ENCODE data around the gene CUEDC1. TPM values are rescaled to one million over a fixed set of nuclear protein-coding genes. Genes with fewer than 3 reads are reported as not detected.
"Not testable (repeated sequence)": the region's sequence is repeated elsewhere in the genome, so short reads cannot be mapped to it uniquely, and the experiment has no call there.

CUEDC1 gene
- total RNA-seq, 1 donor: 2.5 TPM

- H3K4me3 ChIP-seq (ENCODE audit: low read length): no peak overlapping the region
- peaks cover 4% of the 10 kb centered on the region for H3K27me3 ChIP-seq (ENCODE audit: insufficient read depth, low read length)
- no peaks in the 10 kb centered on the region for H3K9me3 ChIP-seq (ENCODE audit: low read depth, low read length)
- peaks cover 3% of the 10 kb centered on the region for H3K4me1 ChIP-seq (ENCODE audit: insufficient read depth, low read length)
Observed at GRCh38 chr17:57925361-57925990, 29.7 kb downstream of the CUEDC1 start.

DNA sequence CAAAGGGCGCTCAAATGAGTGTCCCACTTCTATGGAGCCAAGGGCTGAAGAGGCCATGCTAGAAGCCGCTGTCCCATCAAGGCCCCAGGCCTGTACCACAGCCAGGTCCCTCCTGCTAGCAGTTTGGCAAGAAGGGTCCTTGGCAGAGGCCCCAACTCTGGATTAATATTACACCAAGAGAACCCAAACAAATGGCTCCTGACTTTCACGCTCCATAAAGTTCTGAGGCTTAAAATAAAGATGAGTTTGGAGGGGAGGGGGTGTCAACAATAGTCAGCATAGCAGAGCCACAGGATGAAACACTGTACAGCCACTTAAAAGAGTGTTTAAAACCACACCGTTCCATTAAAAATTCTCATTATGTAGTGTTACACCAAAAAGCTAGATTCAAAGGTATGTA is 30.5 kb downstream of the CUEDC1 start:
- Histone ChIP-seq H3K9me3 (ENCODE audit: low read depth, low read length) (no peaks in the 10 kb centered on the region), H3K27me3 (ENCODE audit: insufficient read depth, low read length) (peaks cover 4% of the 10 kb centered on the region), H3K4me1 (ENCODE audit: insufficient read depth, low read length) (peaks cover 3% of the 10 kb centered on the region), H3K4me3 (ENCODE audit: low read length) (no peak overlapping the region)

- Histone ChIP-seq H3K9me3 (ENCODE audit: low read depth, low read length) (no peaks in the 10 kb centered on the region), H3K4me3 (ENCODE audit: low read length) (no peak overlapping the region), H3K4me1 (ENCODE audit: insufficient read depth, low read length) (no peaks in the 10 kb centered on the region), H3K27me3 (ENCODE audit: insufficient read depth, low read length) (peaks cover 4% of the 10 kb centered on the region)
Observed at GRCh38 chr17:57923182-57923872, 31.9 kb downstream of the CUEDC1 start.

DNA sequence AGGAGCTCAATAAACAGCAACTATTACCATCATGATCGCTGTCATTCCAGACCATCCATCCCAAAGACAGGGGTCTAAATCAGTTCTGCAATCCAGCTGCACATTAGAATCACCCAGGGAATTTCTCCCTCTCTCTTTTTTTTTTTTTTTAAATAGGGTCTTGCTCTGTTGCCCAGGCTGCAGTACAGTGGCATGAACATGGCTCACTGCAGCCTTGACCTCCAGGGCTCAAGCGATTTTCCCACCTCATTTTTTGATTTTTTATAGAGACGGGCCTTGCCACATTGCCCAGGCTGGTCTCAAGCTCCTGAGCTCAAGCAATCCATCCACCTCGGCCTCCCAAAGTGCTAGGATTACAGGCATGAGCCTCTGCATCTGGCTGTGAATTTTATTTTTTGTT is 32.5 kb downstream of the CUEDC1 start:
- H3K27me3 ChIP-seq (ENCODE audit: insufficient read depth, low read length); H3K9me3 ChIP-seq (ENCODE audit: low read depth, low read length); H3K4me1 ChIP-seq (ENCODE audit: insufficient read depth, low read length); H3K4me3 ChIP-seq (ENCODE audit: low read length): not testable (repeated sequence)

GRCh38 chr17:57920916-57921703 is 34.1 kb downstream of the CUEDC1 start:
- no peak overlapping the region for H3K4me3 ChIP-seq (ENCODE audit: low read length)
- H3K4me1 ChIP-seq (ENCODE audit: insufficient read depth, low read length): no peaks in the 10 kb centered on the region
- H3K9me3 ChIP-seq (ENCODE audit: low read depth, low read length): no peaks in the 10 kb centered on the region
- no peaks in the 10 kb centered on the region for H3K27me3 ChIP-seq (ENCODE audit: insufficient read depth, low read length)

DNA sequence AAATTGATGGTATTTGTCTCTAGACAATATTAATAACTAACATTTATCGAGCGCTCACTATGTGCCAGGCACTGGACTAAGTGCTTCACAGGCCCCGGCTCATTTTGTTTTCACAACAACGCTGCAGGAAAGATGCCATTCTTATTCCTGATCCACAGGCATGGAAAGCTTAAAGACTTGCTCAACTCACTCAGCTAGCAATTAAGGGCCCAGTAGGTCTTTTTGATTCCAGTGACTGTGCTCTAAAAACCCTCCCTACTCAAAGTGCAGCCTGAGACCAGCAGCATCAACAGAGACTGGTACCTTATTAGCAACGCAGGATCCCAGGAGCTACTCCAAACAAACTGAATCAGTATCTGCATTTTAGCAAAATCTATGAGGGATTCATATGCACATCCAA is 35.3 kb downstream of the CUEDC1 start:
- Histone ChIP-seq H3K27me3 (ENCODE audit: insufficient read depth, low read length) (no peaks in the 10 kb centered on the region), H3K9me3 (ENCODE audit: low read depth, low read length) (no peaks in the 10 kb centered on the region), H3K4me3 (ENCODE audit: low read length) (no peak overlapping the region), H3K4me1 (ENCODE audit: insufficient read depth, low read length) (no peaks in the 10 kb centered on the region)

GRCh38 chr17:57918017-57918895 is 37.0 kb downstream of the CUEDC1 start:
- no peaks in the 10 kb centered on the region for H3K27me3 ChIP-seq (ENCODE audit: insufficient read depth, low read length)
- H3K4me1 ChIP-seq (ENCODE audit: insufficient read depth, low read length): no peaks in the 10 kb centered on the region
- H3K4me3 ChIP-seq (ENCODE audit: low read length): no peak overlapping the region
- H3K9me3 ChIP-seq (ENCODE audit: low read depth, low read length): no peaks in the 10 kb centered on the region

- Histone ChIP-seq H3K4me1 (ENCODE audit: insufficient read depth, low read length) (no peaks in the 10 kb centered on the region), H3K9me3 (ENCODE audit: low read depth, low read length) (no peaks in the 10 kb centered on the region), H3K27me3 (ENCODE audit: insufficient read depth, low read length) (no peaks in the 10 kb centered on the region), H3K4me3 (ENCODE audit: low read length) (no peak overlapping the region)
Observed at GRCh38 chr17:57916925-57917858, 38.0 kb downstream of the CUEDC1 start.

- Histone ChIP-seq H3K27me3 (ENCODE audit: insufficient read depth, low read length) (no peaks in the 10 kb centered on the region), H3K4me1 (ENCODE audit: insufficient read depth, low read length) (no peaks in the 10 kb centered on the region), H3K4me3 (ENCODE audit: low read length) (no peak overlapping the region), H3K9me3 (ENCODE audit: low read depth, low read length) (no peaks in the 10 kb centered on the region)
Observed at GRCh38 chr17:57915985-57916757, 39.0 kb downstream of the CUEDC1 start.

GRCh38 chr17:57915544-57915943 is 39.7 kb downstream of the CUEDC1 start:
- Histone ChIP-seq H3K4me3 (ENCODE audit: low read length) (no peak overlapping the region), H3K9me3 (ENCODE audit: low read depth, low read length) (no peaks in the 10 kb centered on the region), H3K4me1 (ENCODE audit: insufficient read depth, low read length) (no peaks in the 10 kb centered on the region), H3K27me3 (ENCODE audit: insufficient read depth, low read length) (no peaks in the 10 kb centered on the region)

DNA sequence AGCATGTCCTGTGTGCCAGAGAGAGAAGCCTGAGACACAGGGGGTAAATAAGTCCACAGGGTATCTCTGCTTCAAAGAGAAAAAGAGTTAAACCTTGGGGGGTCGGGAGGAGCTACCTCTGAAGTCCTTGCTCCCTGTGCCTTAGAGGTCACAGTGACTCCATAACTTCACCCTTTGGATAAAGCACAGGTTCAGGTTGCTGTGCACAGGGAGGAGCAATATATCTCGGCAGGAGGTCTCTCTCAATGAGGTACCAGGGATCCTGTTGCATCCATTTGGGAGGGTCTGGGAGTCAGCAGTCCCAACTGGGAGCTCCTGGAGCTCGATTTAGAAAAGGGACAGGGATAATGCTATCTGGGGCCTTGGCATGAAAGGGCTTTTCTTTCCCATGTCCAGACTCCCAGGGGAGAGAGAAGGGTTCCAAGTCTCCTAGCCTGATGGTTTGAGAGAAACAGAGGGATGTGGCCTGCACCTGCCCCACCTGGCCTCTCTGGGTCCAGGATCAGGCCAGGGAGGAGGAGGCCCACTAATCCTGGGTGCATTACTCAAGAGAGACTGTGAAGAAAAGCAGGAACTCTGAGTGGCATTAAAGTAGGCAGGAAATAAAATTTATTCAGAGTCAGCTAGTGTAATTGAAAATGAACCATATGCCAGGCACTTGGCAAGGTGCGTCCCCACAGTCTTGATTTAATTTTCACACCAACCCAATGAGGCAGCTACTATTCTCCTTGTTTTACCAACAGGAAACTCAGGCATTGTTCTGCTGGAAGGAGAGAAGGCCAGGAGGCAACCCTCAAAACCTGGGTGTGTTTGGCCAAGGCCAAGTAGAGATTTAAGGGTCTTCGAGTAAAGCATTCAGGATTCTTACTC is 40.7 kb downstream of the CUEDC1 start:
- no peak overlapping the region for H3K4me3 ChIP-seq (ENCODE audit: low read length)
- peaks cover 2% of the 10 kb centered on the region for H3K4me1 ChIP-seq (ENCODE audit: insufficient read depth, low read length)
- no peaks in the 10 kb centered on the region for H3K9me3 ChIP-seq (ENCODE audit: low read depth, low read length)
- H3K27me3 ChIP-seq (ENCODE audit: insufficient read depth, low read length): no peaks in the 10 kb centered on the region

DNA sequence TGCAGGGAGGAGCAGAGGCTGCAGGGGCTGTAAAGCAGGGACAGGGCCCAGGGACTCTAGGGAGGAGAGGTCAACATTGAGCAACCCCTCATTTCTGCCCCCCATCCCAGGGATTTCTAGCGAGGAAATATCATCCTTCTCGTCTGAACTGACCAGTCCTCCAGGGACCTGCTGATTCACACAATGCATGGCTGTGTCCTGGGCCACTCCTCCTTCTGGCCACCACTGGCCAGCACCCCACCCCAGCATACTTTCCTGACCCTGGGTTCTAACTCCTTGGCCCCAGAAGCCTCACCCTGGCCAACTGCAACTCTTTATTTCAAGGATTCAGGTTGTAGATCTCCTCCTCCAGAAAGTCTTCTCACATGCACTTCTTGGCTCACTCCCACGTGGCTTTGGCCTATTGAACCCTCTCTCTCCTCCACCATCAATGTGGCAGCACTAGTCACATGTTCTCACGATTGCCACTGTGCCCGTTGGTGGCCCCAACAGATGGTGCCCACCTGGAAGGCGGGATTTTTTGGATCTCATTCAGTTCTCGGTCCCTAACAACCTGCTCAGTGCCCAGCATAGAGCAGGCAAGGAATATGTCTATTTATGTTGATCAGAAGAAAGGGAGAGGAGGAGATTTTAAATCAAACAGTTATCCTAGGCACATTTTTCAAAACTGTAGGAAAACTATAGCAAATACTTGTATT is 41.5 kb downstream of the CUEDC1 start:
- Histone ChIP-seq H3K4me3 (ENCODE audit: low read length) (no peak overlapping the region), H3K4me1 (ENCODE audit: insufficient read depth, low read length) (peaks cover 4% of the 10 kb centered on the region), H3K27me3 (ENCODE audit: insufficient read depth, low read length) (no peaks in the 10 kb centered on the region), H3K9me3 (ENCODE audit: low read depth, low read length) (no peaks in the 10 kb centered on the region)
